HG03469 (cell line): ENCODE results near the gene CLMN.
A peak's percentile ranks its signal among the peaks of the same experiment; 100 is the strongest.
"Not testable (repeated sequence)": the region's sequence is repeated elsewhere in the genome, so short reads cannot be mapped to it uniquely, and the experiment has no call there.

Experiments used
- ATAC-seq: cut with Tn5 transposase; IDR thresholded peaks from one replicate; pipeline ENCODE4 v1.9.1; 2021; ENCODE audit warnings: mild to moderate bottlenecking, moderate library complexity, moderate number of reproducible peaks; ENCODE audit not compliant: unreplicated experiment

Gene CLMN

DNA sequence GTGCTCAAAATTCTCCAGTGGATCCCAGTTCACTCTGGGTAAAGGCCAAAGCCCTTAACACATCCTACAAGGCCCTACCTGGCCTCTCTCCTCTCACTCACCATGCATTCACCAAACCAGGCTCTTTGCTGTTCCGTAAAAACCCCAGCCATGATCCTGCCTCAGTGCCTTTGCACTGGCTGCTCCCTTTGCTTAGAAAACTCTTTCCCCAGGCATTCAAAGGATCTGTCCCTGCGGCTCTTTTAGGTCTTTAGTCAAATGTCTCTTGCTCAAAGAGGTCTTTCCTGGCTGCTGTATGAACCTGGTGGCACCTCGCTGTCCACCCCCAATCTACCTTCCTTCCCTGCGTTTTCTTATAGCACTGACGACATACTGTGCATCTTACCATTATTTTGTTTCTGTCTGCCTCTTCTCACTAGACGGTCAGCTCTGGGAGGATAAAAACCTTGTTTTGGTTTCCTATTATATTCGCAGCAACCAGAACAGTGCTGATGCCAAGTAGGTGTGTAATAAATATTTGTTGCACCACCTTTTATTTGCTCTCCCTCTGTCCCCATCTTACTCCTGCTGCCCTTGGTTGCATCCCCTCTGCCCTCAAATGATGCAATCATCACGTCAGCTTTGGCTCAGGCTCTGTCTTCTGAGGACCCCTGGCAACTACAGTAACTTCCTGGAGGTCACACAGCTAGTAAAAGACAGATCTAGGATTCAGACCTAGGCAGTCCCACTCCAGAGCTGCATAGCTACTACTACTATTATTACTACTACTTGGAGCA, 138.6 kb downstream of the CLMN start:
- no peak for ATAC-seq

- not testable (repeated sequence) for ATAC-seq
Measured at GRCh38 chr14:95175670-95176069, 144.0 kb downstream of the CLMN start.

GRCh38 chr14:95174184-95174792, 145.4 kb downstream of the CLMN start:
- ATAC-seq = no peak

GRCh38 chr14:95173518-95173917, 146.2 kb downstream of the CLMN start:
- ATAC-seq = no peak

GRCh38 chr14:95167177-95167576, 152.5 kb downstream of the CLMN start:
- ATAC-seq = no peak

DNA sequence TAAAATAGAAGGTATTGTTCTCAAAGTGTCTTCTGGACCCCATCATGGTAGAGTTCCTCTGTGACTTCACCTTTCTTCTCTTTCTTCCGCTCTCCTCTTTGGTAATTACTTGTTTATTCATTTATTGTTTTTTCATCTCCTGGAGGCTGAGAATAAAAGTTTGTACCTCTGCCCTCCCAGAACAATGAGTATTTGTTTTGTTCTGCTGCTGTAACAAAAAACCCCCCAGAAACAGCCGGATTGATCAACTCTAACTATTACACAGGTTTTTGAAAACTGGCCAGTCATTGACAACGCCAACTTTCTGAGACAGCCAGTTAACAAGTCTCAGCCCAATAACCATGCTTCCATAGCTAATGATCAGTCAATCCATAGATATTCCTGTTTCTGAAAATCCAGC, 154.2 kb downstream of the CLMN start:
- no peak for ATAC-seq

DNA sequence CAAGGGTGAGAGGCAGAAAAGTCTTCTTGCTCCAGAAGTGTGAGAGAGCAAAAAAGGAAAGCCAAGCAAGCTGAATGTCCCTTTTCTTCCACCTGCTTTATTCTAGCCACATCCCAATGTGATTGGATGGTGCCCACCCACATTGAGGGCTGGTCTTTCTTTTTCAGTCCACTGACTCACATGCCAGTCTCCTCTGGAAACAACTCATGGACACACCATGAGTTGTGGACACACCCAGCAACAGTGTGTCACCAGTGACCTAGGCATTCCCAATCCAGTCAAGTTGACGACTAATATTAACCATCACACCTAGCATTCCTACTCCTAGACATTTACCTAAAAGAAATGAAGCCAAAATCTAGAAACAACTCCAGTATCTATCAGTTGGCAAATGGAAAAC, 155.2 kb downstream of the CLMN start:
- no peak for ATAC-seq

- no peak for ATAC-seq
Measured at GRCh38 chr14:95163666-95164065, 156.0 kb downstream of the CLMN start.

DNA sequence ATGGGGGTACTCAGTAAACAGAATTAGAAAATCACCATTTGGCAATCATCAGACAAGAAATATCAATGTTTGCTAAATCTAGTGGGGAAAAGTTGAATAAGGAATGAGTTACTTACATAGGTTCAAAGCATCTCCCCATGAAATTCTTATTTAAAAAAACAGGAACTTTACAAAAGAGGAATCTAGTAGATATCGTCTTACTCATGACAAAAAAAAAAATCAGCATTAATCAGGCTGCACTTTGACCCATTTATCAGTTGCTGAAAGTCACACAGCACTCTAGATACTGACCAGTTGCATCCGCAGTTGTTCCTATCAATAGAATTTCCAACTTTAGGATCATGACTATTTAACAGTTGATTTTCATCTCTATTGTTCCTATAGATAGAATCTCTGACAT, 156.6 kb downstream of the CLMN start:
- ATAC-seq = no peak

DNA sequence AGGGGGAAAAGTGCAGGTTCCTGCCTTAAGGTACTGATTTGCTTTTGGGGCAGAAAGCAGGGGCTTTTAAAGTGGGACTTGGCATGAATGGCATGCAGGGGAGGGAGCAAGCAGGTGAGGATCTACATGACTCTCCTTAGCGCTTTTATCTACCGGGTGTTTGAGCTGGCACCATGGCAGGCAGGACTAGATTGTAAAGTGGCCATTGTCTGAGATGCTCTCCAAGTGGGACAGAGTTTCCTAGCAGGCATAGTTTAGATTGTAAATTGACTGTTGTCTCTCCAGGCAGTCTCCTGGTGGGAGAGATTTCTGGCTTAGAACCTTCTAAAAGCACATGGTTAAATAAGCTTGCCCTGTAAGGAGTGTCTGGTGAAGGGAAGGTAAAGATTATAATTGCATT, 157.1 kb downstream of the CLMN start:
- no peak for ATAC-seq

GRCh38 chr14:95157327-95158189, 162.2 kb downstream of the CLMN start, which contains the start of gene DICER1:
TSS of gene DICER1 (minus strand) at chr14:95157529. CDS start at chr14:95133458, 24,071 bp downstream.
- ATAC-seq = peak; percentile 59

GRCh38 chr14:95157048-95157326, 162.7 kb downstream of the CLMN start:
- ATAC-seq = peak; percentile 15

- ATAC-seq = peak; percentile 21
Measured at GRCh38 chr14:95156161-95157047, 163.3 kb downstream of the CLMN start.

DNA sequence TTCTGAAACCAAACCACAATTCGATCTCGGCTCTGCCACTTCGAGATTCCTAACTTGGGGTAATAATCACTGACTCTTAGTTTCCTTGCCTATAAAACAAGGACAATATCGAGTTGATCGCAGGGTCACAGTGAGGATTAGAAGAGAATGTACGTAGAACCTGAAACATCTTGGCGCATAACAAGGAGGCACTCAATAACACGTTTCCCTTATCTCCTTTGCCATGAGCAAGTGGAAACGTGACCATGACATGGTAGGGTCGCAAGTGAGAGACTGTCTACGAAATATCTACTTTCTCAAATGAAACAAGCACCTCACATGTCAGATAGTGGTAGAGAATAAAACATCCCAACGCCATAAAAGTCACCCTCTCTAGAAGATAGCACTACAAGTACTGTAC, 164.7 kb downstream of the CLMN start:
- no peak for ATAC-seq

GRCh38 chr14:95153866-95154265, 165.8 kb downstream of the CLMN start:
- ATAC-seq = no peak

GRCh38 chr14:95151561-95151960, 168.1 kb downstream of the CLMN start:
- ATAC-seq = no peak

DNA sequence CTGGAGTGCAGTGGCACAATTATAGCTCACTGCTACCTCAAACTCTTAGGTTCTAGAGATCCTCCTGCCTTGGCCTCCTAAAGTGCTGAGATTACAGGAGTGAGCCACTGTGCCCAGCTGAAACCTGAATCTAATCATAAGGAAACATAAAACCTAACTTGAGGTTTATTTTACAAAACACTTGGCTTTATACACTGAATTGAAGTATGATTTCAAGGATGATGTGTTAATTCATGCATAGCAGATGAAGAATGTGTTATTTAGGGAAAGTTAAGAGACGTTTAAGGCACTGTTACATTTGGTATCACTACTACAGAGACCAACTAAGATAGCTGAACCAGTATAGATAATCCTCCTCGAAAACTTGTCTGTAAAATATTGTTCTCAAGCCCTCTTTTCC, 168.8 kb downstream of the CLMN start:
- ATAC-seq = no peak

DNA sequence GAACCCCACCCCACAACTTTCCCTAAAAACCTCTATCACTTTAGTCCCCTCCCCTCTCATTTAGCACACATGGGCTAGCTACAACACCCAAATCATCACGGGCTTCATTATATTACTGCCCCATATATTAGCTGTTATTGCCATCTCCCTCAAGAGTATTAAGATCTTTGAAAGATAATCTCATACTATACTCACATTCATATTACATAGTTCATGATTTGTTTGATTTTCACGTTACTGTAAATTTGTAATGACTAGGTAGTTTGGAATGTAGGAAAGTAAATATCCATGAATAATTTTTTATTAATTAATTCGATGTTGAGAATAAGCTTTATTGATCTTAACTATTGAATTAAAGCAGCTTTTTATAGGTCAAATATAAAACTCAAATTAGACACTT, 170.3 kb downstream of the CLMN start:
- no peak for ATAC-seq

DNA sequence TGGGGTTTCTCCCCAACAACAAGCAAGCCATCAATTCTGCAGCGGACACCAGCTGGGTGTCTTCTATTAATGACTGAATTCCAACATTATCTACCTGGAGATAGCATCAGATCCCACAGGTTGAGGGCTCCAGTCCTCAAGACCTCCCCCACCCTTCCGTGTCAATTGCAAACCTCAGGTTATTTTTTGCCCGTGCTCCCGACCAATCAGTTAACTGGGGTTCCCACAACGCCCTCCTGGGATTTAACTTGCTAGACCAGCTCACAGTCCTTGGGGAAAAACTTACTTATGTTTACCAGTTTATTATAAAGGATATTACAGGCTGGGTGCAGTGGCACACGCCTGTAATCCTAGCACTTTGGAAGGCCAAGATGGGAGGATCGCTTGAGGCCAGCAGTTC, 172.1 kb downstream of the CLMN start:
- no peak for ATAC-seq

GRCh38 chr14:95146079-95146771, 173.5 kb downstream of the CLMN start:
- ATAC-seq = no peak
